OCI-LY3 (cell line): ENCODE results near the gene RSPH6A.

ENCODE experiments used
- CTCF ChIP-seq: fragments of 200-600, 300-600 bp; sonication (generic); IDR thresholded peaks from 2 replicates; pipeline ENCODE4 v1.5.1; 2014; ENCODE audit warnings: antibody characterized with exemption, low read length, low read depth
- EZH2phosphoT487 ChIP-seq: fragments of 200-600 bp; shearing (Covaris generic); IDR thresholded peaks from 2 replicates; pipeline ENCODE4 v1.6.1; 2018; ENCODE audit warnings: antibody characterized with exemption, mixed run types, low read depth

DNA sequence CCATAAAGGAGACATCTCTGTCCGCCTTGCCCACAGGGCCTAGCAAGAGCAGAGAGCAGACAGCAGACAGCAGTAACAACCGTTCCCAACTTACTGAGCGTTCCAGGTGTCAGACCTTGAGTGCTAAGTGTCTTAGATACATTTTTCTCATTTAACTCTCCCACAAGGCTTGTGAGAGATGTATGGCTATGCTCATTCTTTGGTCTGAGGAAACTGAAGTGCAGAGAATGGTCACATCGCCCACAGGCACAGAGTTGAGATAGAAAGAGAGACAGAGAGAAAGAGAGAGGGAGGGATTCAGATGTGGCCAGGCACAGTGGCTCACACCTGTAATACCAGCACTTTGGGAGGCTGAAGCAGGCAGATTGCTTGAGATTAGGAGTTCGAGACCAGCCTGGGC, 67.6 kb downstream of the RSPH6A start:
- TF ChIP-seq CTCF (no peak), EZH2phosphoT487 (no peak)
